Aorta (tissue), 5 donors: Measurements from ENCODE around the gene ZFX. TPM values are rescaled to one million over a fixed set of nuclear protein-coding genes. Genes with fewer than 3 reads are reported as not detected.
"Not testable (repeated sequence)": the region's sequence is repeated elsewhere in the genome, so short reads cannot be mapped to it uniquely, and the experiment has no call there.

ENCODE experiments used
- ATAC-seq: fragments of 200-7000 bp; cut with Tn5 transposase; one replicate; pipeline ENCODE4 v1.9.1; 2022; ENCODE audit warnings: moderate library complexity; ENCODE audit not compliant: low FRiP score
- DNase-seq, 2 donors: peaks; one replicate each; pipeline ENCODE4 v3.0.0-alpha.2; 2020
- H3K27ac ChIP-seq, 2 donors: one replicate each; pipeline ENCODE4 v1.5.1; 2013; ENCODE audit warnings: low read length in 2 of 2, mild to moderate bottlenecking in 2 of 2, moderate library complexity in 2 of 2, control low read depth in 1 of 2, inconsistent platforms in 1 of 2, low read depth in 1 of 2
- H3K27me3 ChIP-seq, 2 donors: one replicate each; pipeline ENCODE4 v1.6.1; 2013; ENCODE audit warnings: control low read depth in 1 of 2, low read length in 1 of 2, mild to moderate bottlenecking in 1 of 2, moderate library complexity in 1 of 2; ENCODE audit not compliant: insufficient read depth in 2 of 2, control insufficient read depth in 1 of 2
- H3K36me3 ChIP-seq, 2 donors: one replicate each; pipeline ENCODE4 v1.6.1; 2013; ENCODE audit warnings: control low read depth in 1 of 2, low read length in 1 of 2, mild to moderate bottlenecking in 1 of 2; ENCODE audit not compliant: insufficient read depth in 2 of 2, control insufficient read depth in 1 of 2
- H3K4me1 ChIP-seq, 2 donors: one replicate each; pipeline ENCODE4 v1.6.1; 2013; ENCODE audit warnings: low read length in 2 of 2, control low read depth in 1 of 2, mild to moderate bottlenecking in 1 of 2, moderate library complexity in 1 of 2; ENCODE audit not compliant: insufficient read depth in 2 of 2, control insufficient read depth in 1 of 2
- H3K4me3 ChIP-seq, 2 donors: one replicate each; pipeline ENCODE4 v1.5.1; 2013; ENCODE audit warnings: low read length in 2 of 2, control low read depth in 1 of 2, mild to moderate bottlenecking in 1 of 2
- H3K9me3 ChIP-seq: one replicate; pipeline ENCODE4 v1.6.1; 2013; ENCODE audit warnings: mild to moderate bottlenecking, low read length; ENCODE audit not compliant: control insufficient read depth
- WGBS, 2 donors: extraction: QIAGEN DNeasy Blood & Tissue Kit; methylation state at CpG; one replicate each; pipeline ENCODE4 v1.1.7; 2013; 5-methylcytosine and 5-hydroxymethylcytosine counted together
- intact Hi-C, 2 donors: fragments of 100-400 bp; cut with DNase I; formaldehyde crosslinking; loops; one replicate each; pipeline versions ENCODE4 v1.14.2 to v1.15.0; 2022
- polyA plus RNA-seq, 2 donors: library from polyadenylated mRNA; stranded (reverse); fragments of 200-250 nt; gene quantifications; one replicate each; pipeline ENCODE4 v1.2.3, GENCODE V29; 2013
- total RNA-seq, 2 donors: library from RNA; stranded (reverse); fragmentation: NEBNext Ultra II Directional; extraction: Animal tissue kit (Norgen Biotek cat#: 25700); gene quantifications; one replicate each; pipeline ENCODE4 v1.2.1, GENCODE V29; 2021
- donor health status: healthy with polysubstance abuse.
- donor health status: Bipolar disorder and iron deficiency.
- donor health status: DM: no; HTN: no; CAD: no.
- donor health status: DM: no; HTN: no; CAD: no.
- donor health status: DM: yes; HTN: yes; CAD: no.

Gene ZFX
- total and polyA plus RNA-seq, 4 donors = 7.1 to 76.3 (median 39.5) TPM

DNA sequence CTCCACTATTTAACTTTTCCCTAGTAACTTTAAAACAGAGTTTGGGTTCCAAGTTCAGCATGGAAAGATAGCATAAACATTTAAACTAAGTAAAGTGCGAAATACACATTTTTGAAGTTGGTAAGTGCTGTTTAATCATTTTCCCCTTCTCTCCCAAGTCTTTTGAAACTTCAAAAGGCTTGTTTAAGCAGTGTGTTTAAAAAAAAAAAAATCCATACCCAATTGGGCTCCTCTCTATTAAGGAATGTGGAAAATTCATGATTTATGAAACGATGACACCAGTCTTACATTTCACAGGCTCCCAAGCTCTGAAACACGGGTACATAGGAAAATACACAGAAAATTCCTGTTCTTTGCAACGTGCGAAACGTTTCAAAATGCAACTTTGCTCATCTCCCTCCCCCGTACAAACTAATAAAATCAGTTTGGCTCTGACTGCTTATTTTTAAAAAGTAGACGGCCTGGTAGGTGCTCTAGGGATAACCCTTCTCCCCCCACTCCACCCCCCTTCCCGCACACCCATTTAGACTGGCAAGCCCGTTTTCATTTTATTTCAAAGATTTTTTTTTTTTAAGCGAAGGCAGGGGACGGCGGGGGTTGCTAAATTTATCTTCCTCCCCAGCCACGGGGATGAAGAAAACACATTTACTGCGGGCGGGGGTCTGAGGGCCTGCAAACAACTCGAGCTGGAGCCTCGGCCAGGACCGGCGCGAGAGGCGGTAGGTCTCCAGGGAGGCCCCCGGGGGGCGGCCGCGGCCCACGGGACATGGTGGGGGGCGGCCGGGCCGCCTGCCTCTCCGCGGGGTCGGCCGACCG lies 786 bp upstream of the ZFX start:
- H3K36me3 ChIP-seq = no peaks in the 10 kb centered on the region
- ATAC-seq = peak; percentile 31
- peak overlapping the region; percentile 99 to 100 for H3K27ac ChIP-seq
- WGBS, 2 donors = 1 to 3% methylated on average over 33 to 35 of the region's 35 CpGs
- intact Hi-C loops = no loop called here
- peak in 1 of 2 donors; percentile 60 for DNase-seq
- H3K27me3 ChIP-seq = no peaks in the 10 kb centered on the region
- H3K4me1 ChIP-seq = peaks cover 0 to 3% of the 10 kb centered on the region in 2 donors
- H3K4me3 ChIP-seq = peak overlapping the region; percentile 84 to 96
- no peaks in the 10 kb centered on the region for H3K9me3 ChIP-seq

- peaks cover 0 to 3% of the 10 kb centered on the region in 2 donors for H3K4me1 ChIP-seq
- intact Hi-C loops = loop anchor here (2.0 kb wide), 1 partner anchor 95 kb away; the partner anchor contains the start of gene EIF2S3 (in 2 of the 2)
- H3K9me3 ChIP-seq = no peaks in the 10 kb centered on the region
- H3K36me3 ChIP-seq = no peaks in the 10 kb centered on the region
- DNase-seq = peak; percentile 95 to 97
- H3K4me3 ChIP-seq = peak overlapping the region; percentile 84 to 97
- peak overlapping the region; percentile 99 to 100 for H3K27ac ChIP-seq
- H3K27me3 ChIP-seq = no peaks in the 10 kb centered on the region
- 0 to 1% methylated on average over 70 to 79 of the region's 79 CpGs for WGBS, 2 donors
- peak; percentile 93 for ATAC-seq
Measured at GRCh38 chrX:24150051-24150790, 692 bp downstream of the ZFX start.

DNA sequence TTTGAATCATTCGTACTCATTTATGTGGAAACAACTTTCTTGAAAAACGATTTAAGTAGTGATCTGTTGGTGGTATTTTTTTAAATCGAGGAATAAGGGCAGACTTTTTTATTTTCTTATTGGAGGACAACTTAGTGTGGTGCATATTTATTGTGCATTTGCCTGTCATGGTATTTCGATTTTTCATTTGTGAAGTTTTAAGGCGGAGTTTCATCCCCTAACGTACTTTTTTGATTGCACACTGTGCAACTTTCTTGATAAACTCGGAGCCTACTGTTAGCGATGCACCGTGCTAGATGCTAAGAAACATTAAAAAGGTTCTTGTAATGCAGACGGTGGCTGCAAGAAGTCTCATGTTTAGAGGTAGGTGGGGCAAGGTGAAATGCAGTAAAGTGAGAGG lies 1.4 kb downstream of the ZFX start:
- intact Hi-C loops = loop anchor here (2.0 kb wide), 1 partner anchor 96 kb away; the partner anchor contains the start of gene EIF2S3 (in 2 of the 2)
- peak overlapping the region; percentile 84 to 97 for H3K4me3 ChIP-seq
- no peaks in the 10 kb centered on the region for H3K27me3 ChIP-seq
- 1% methylated on average over 10 of the region's 10 CpGs for WGBS, 2 donors
- peaks cover 0 to 3% of the 10 kb centered on the region in 2 donors for H3K4me1 ChIP-seq
- no peaks in the 10 kb centered on the region for H3K9me3 ChIP-seq
- no peaks in the 10 kb centered on the region for H3K36me3 ChIP-seq
- DNase-seq = no peak
- no peak for ATAC-seq
- H3K27ac ChIP-seq = no peak overlapping the region

- Histone ChIP-seq H3K9me3 (no peaks in the 10 kb centered on the region), H3K4me3 (peak overlapping the region in 1 of 2 donors; percentile 84), H3K4me1 (peaks cover 0 to 3% of the 10 kb centered on the region in 2 donors), H3K27ac (no peak overlapping the region), H3K36me3 (no peaks in the 10 kb centered on the region), H3K27me3 (no peaks in the 10 kb centered on the region)
- intact Hi-C loops = loop anchor here (2.0 kb wide), 1 partner anchor 97 kb away; the partner anchor contains the start of gene EIF2S3 (in 2 of the 2)
- ATAC-seq (no peak), DNase-seq (no peak)
- WGBS, 2 donors = 27 to 49% methylated on average over 8 of the region's 8 CpGs
Measured at GRCh38 chrX:24151513-24151912, 2.0 kb downstream of the ZFX start.

GRCh38 chrX:24153178-24153795 lies 3.8 kb downstream of the ZFX start:
- Histone ChIP-seq H3K4me3 (no peak overlapping the region), H3K36me3 (no peaks in the 10 kb centered on the region), H3K27me3 (no peaks in the 10 kb centered on the region), H3K27ac (no peak overlapping the region), H3K4me1 (peaks cover 0 to 3% of the 10 kb centered on the region in 2 donors), H3K9me3 (no peaks in the 10 kb centered on the region)
- intact Hi-C loops = no loop called here
- WGBS, 2 donors = 4 to 27% methylated on average over 4 of the region's 4 CpGs
- DNase-seq (no peak), ATAC-seq (no peak)

DNA sequence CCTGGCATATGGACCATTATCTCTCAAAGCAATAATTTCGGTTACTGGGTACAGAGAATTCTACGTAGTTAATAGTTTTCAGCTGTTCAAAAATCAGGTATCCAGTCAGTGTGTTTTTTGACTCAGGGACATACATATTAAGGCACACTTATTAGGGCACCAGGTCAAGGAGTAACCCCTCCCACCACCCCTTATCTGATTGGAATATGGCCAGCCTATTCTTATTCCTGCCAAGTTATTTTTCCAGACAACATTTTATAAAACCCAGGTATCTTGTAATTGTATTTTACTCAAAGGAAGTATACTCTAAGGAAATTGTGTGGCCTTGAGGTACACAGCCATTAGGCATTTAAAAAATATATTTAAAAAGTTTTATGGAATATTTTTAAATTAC lies 4.3 kb downstream of the ZFX start:
- intact Hi-C loops = no loop called here
- peaks cover 0 to 3% of the 10 kb centered on the region in 2 donors for H3K4me1 ChIP-seq
- H3K4me3 ChIP-seq = no peak overlapping the region
- no peak overlapping the region for H3K27ac ChIP-seq
- WGBS, 2 donors = 25 to 39% methylated on average over 2 of the region's 2 CpGs
- DNase-seq = no peak
- H3K9me3 ChIP-seq = no peaks in the 10 kb centered on the region
- H3K36me3 ChIP-seq = no peaks in the 10 kb centered on the region
- H3K27me3 ChIP-seq = no peaks in the 10 kb centered on the region
- no peak for ATAC-seq

DNA sequence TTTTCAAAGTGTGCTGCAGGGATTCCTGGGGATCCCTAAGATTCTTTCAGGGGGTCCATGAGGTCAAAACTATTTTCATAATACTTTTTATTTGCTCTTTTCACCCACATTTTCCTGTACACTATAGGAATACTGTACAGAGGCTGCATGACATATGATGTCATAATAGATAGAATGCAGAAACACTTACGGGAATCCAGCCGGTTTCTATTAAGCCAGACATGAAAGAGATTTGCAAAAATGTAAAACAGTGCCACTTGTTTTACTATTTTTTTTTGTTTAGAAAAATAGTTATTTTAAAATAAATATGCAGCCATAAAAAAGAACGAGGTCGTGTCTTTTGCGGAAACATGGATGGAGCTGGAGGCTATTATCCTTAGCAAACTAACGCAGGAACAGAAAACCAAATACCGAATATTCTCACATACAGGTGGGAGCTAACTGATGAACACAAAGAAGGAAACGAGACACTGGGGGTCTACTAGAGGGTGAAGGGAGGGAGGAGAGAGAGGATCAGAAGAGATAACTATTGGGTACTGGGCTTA lies 5.0 kb downstream of the ZFX start:
- Histone ChIP-seq H3K36me3 (no peaks in the 10 kb centered on the region), H3K9me3 (no peaks in the 10 kb centered on the region), H3K27me3 (no peaks in the 10 kb centered on the region), H3K4me3 (no peak overlapping the region), H3K27ac (no peak overlapping the region), H3K4me1 (peaks cover 0 to 3% of the 10 kb centered on the region in 2 donors)
- WGBS, 2 donors = 22 to 57% methylated on average over 8 of the region's 8 CpGs
- ATAC-seq (no peak), DNase-seq (no peak)
- intact Hi-C loops = no loop called here

- H3K27me3 ChIP-seq, DNase-seq, ATAC-seq, H3K4me1 ChIP-seq, H3K27ac ChIP-seq, H3K36me3 ChIP-seq, H3K4me3 ChIP-seq, H3K9me3 ChIP-seq, intact Hi-C loops: not testable (repeated sequence)
- 81 to 89% methylated on average over 7 of the region's 7 CpGs for WGBS, 2 donors
Measured at GRCh38 chrX:24155747-24156146, 6.2 kb downstream of the ZFX start.
